ENCODE measurements around the gene NTM.

Gene NTM

DNA sequence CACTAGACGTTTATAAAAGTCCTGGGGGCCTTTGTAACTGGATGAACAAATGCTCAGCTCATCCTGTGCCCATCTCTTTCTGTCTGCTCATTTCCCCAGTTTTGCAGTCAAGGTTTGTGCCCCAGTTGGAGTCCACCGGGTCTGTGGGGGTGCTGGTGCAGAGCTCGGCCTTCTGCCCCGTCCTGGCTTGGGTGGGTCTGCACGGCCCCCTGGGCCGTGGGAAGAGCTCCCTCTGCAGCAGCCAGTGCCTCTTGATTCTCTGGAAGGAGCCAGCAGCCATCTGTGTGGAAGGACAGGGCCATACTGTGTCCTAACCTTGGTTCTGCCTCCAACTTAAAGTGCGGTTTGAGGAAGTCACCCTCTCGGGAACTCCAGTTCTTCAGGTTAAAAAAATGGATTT lies 140.2 kb downstream of the NTM start:
- DNase-seq, result no peak

- DNase-seq, result no peak
These were observed 141.4 kb downstream of the NTM start for GRCh38 chr11:131511794-131512193.

- DNase-seq, result no peak
These were observed 141.8 kb downstream of the NTM start for GRCh38 chr11:131512228-131512627.

GRCh38 chr11:131514062-131514461 lies 143.6 kb downstream of the NTM start:
- no peak for DNase-seq

DNA sequence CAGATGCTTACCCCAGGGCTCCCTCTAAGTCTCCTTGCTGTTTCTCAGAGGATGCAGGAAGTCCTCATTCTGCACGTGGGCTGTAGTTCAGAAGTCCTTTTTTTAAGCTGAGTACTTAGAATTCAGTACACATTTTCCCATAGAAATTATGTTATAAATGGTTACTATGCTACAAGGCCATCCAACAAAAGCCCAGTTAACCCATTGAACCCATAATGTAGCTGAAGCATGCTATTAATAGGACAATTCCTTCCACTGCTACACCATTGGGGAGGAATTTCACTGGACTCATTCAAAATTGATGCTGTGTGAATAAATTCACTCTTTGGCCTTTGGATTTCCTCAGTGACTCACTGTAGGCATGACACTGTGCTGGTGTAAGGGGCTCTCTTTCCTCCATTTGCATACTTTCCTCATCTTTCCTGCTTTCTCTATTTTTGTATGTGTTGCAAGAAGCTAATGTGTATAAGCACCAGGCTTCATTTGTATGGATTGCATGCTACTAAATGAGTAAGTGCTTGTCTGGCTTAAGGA lies 148.0 kb downstream of the NTM start:
- no peak for DNase-seq

DNA sequence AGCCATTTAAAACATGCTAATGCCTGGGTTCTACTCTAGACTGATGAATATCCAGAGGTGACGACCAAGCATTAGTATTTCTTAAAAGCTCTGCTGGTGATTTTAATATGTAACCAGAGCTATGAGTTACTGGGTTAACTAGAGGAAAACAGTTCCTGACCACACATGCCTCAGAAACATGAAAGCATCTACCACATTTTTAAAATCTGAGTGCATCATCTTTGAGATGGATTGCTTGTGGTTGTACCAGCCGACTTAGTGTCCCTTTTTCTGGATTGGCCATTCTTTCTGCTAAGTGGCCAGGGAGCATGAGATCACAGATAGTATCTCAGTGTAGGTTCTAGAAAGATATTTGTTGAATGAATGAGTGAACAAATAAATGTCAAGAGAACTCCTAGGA lies 152.4 kb downstream of the NTM start:
- DNase-seq, result no peak

- no peak for DNase-seq
These were observed 160.0 kb downstream of the NTM start for GRCh38 chr11:131530407-131530806.

DNA sequence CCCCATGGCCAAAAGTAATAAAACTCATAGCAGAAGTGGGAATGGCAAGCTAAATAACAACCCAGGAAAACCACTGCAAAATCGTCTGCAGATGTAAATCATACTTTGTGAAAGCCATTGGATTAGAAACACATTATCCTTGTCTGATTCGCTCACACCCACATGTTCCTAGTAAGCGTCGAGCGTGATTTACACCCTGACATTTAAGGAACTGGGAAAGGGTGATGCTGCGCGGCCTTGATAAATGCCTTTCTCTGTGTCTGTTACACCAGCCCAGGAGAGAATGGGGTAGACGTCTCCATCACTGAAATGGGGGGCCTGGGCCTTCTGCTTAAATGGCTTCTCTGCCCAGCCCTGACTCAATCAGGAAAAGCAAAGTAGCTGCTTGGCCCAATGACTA lies 162.7 kb downstream of the NTM start:
- no peak for DNase-seq

GRCh38 chr11:131533998-131534397 lies 163.6 kb downstream of the NTM start:
- DNase-seq, result no peak

GRCh38 chr11:131534611-131535010 lies 164.2 kb downstream of the NTM start:
- DNase-seq, result no peak

GRCh38 chr11:131536159-131536558 lies 165.7 kb downstream of the NTM start:
- no peak for DNase-seq

- DNase-seq, result no peak
These were observed 166.8 kb downstream of the NTM start for GRCh38 chr11:131537196-131537595.

DNA sequence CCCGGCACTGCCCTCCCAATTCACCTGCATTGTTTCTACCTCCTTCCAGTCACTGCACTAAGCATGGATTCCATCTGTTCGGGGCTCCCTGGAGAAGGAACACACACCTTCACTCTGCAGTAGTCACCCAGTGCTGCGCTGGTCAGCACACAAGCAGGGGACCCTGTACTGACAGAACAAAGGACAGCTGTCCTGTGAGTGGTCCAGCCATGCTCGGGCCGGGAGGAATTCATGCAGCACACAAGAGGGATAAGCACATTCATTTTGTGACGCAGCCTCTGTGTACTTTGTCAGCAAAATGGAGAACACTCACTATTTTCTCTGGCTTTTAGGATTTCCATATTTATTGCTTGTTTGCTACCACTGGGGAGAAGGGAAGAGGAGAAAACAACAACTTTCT lies 167.3 kb downstream of the NTM start:
- DNase-seq, result no peak

GRCh38 chr11:131538322-131538721 lies 167.9 kb downstream of the NTM start:
- no peak for DNase-seq

DNA sequence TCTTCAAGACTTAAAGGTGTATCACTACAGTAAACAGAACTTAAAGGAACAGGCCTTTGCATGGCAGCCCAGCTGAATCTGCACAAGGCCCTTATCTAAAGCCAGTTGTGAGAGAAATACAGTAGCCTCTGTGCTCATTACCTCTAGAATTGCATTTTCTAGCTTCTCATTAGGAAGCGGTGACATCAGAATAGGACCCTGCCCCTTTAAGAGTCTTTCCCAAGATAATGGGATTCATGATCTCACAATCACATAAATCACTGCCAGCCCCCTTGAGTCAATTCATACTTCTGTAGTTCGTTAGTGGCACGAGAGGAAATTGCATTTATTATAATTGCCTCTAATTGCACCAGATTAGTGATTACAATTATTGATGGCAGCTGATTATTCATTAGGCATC lies 170.3 kb downstream of the NTM start:
- DNase-seq, result no peak

DNA sequence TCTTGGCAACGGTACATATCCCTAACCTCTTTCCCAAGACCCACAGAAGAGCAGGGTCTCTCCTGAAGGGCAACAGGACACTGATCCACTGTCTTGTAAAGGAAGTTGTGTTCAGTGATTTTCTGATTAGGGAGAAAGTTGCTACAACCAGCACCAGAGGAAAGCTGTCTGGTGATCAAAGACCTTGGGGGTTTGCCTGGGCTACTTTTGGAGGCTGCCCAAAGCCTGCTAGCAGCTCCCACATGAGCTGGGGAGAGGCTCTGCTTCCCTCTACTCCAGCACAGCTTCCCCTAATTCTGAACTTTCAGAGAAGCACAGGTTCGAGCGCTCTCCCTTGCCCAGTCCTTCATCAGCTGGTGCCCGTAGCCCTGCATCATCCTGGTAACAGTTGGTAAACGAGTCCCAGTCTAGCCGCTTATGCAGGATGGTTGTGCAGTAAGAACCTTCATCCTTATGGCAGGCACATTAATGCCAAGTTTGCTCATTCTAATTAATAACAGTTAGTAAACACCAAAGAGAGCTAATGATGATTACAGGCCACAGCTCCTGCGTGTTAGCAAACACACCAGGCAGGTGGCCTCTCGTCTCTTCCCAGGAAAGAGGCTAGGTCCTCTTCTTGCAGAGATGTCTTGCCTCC lies 173.1 kb downstream of the NTM start:
- no peak for DNase-seq

GRCh38 chr11:131544591-131544990 lies 174.2 kb downstream of the NTM start:
- no peak for DNase-seq

DNA sequence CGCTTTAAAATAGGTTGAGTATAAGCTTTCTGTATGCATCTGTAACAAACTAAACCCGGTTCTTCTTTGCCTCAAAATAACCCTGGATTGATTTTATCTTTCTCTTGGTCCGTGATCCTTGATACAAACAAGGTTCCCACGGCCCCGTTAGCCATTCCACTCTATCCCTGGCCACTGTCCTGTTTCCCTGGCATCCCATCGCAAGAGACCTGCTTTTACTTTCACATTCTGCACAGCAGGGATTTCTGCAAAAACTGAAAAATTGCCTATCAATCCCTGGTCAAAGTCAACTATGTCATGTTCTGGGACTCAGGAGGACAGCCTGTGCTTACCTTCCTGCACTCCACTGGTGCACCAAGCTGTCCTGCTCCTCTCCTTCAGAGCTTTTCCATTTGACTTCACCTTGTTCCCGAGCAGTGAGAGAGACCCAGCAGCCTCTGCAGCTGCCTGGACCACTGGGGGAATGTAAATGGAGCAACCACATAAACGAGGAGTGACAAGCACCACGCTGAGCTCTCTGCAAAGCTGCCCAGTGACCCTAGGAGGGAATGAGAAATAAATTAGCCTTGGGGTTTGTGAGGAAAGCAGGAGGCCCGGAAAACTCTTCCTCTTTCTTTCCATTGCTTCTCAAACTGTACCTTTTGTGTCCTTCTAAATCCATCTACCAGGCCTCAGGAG lies 175.9 kb downstream of the NTM start:
- no peak for DNase-seq

- no peak for DNase-seq
These were observed 178.7 kb downstream of the NTM start for GRCh38 chr11:131549099-131549498.

DNA sequence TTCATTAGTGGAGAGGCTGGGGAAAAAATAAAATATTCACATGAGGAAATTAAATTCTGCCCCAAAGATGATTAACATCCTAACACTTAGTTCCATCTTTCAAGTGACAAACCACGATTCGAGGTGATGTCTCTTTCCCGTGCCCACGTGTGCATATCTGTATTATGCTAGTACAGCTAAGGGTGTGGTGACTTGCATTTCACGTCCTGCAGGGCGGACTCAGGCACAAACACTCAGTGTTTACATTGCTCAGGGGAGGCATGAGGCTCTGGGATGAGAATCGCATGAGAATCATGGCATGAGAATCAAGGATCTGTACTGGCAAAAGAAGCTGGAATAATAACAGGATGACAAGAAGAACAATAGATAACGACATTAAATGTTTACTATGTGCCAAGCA lies 179.4 kb downstream of the NTM start:
- DNase-seq, result no peak

- no peak for DNase-seq
These were observed 189.9 kb downstream of the NTM start for GRCh38 chr11:131560287-131560686.

DNA sequence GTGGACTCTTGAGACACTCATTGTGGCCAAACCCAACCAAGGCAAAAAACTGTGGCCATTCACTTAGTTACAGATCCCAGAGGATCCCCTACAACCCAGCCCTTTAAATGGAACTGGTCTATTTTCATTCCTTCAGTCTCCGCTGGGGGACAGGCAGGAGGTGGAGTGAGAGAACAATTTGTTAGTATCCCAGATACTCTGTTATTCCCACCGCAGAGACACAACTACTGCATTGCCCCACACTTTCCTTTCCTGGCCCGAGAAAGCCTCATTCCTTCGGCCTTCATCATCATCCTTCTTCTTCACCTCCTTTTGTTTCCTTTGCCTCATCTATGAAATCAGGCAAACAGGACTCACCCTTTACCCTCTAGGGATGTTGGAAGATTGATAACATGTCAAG lies 191.1 kb downstream of the NTM start:
- DNase-seq, result no peak

DNA sequence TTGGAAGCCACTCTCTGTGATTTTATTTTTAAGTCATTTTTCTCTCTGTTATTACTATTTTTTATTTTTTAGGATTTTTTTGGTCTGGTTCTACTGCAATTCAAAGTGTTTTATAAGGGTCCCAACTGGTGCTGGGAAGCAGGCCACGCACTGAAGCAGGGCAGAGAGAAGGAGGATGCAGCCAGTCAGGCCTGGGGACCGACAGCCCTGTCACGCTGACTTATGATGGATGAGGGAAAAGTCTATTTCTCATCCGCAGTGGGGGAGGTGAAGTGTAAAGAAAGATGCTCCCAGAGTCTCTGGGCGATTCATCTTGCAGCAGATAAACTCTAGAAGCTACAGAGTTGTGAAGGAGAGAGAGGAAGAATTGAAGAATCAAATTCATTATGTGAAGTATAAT lies 191.6 kb downstream of the NTM start:
- DNase-seq, result no peak

DNA sequence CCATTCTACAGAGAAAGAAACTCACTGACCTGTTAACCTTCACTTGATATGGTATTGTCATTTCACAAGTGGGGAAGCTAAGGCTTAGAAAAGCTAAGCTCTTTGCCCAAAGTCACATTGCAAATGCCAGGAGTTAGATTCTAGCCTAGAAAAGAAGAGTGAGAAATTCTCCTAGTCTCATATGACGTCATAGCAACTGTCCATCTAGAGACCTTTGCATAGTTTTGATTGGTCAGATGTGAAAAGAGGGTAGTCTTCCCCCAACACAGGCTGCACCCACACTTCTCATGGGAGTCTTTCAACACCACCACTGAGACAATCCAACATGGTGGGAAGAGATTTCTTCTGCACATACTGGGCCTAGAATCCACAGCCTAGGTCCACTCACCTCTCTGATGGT lies 197.9 kb downstream of the NTM start:
- no peak for DNase-seq

GRCh38 chr11:131571571-131571970 lies 201.2 kb downstream of the NTM start:
- DNase-seq, result no peak

Measured in activated CD8-positive, alpha-beta memory T cell treated with anti-CD3 and anti-CD28 coated beads, Interleukin-2, amount 50 U/mL, for 48 hours (primary cell).